IPS-20b (cell line): ENCODE measurements around the gene BARX1.
"Not testable (repeated sequence)": the region's sequence is repeated elsewhere in the genome, so short reads cannot be mapped to it uniquely, and the experiment has no call there.

ENCODE experiments used
- H3K27ac ChIP-seq: one replicate; pipeline ENCODE4 v1.5.1; 2013; ENCODE audit warnings: low read length
- H3K27me3 ChIP-seq: 2 replicates; pipeline ENCODE4 v1.6.1; 2013; ENCODE audit warnings: mild to moderate bottlenecking, low read length, inconsistent platforms; ENCODE audit not compliant: insufficient read depth
- H3K36me3 ChIP-seq: 2 replicates; pipeline ENCODE4 v1.6.1; 2013; ENCODE audit warnings: low read depth, mild to moderate bottlenecking, inconsistent platforms, low read length, moderate library complexity; ENCODE audit not compliant: insufficient read depth
- H3K4me1 ChIP-seq: 2 replicates; pipeline ENCODE4 v1.6.1; 2013; ENCODE audit warnings: mild to moderate bottlenecking, control low read depth, inconsistent platforms, low read length, moderate library complexity; ENCODE audit not compliant: insufficient read depth
- H3K4me3 ChIP-seq: 2 replicates; pipeline ENCODE4 v1.5.1; 2013; ENCODE audit warnings: mild to moderate bottlenecking, low read length, inconsistent platforms
- H3K9ac ChIP-seq: 2 replicates; pipeline ENCODE4 v1.6.1; 2013; ENCODE audit warnings: low read depth, mild to moderate bottlenecking, inconsistent platforms, low read length, moderate library complexity
- H3K9me3 ChIP-seq: 2 replicates; pipeline ENCODE4 v1.6.1; 2013; ENCODE audit warnings: mild to moderate bottlenecking, low read depth, low read length, inconsistent platforms; ENCODE audit not compliant: insufficient read depth

Gene BARX1

DNA sequence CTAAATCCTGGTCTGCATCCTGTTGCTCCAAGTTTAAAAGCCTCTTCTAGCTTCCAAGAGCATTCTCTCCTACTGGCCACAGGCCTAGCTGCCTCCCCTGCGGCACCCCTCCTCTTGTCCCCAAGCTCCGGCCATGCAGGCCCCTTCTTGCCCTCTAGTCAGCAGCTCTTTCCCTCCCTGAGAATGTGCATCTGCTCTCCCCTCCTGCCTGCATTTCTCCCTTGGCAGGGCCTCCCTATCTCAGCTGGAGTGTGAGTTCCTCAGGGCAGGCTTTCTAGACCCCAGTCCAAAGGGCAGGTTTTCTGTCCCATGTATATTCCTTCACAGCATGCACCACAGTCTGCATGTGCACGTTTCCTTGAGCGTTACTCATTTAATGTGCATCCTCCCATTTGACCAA, 24.6 kb upstream of the BARX1 start:
- Histone ChIP-seq H3K9me3 (no peaks in the 10 kb centered on the region), H3K27me3 (no peaks in the 10 kb centered on the region), H3K4me3 (no peak overlapping the region), H3K4me1 (peaks cover 2% of the 10 kb centered on the region; the same call in 1 of the 2 replicates), H3K36me3 (no peaks in the 10 kb centered on the region), H3K27ac (no peak overlapping the region), H3K9ac (no peak overlapping the region)

DNA sequence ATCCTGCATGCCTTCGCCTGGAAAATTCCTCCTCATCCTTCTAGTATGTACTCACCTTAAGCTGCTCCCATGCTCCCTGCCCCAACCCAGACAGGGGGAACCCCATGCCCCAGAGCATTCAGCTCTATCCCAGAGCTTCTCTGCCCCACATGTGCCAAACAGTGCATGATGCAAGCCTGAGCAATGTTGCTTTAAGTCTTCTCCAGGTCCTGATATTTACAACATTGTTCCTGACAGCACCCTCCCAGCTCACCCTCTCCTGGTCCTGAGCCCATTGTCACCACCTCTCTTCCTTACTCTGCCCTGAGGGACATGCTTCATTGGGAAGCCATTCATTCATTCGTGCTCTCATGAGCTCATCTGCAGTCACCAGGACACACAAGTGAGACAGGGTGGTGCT, 23.4 kb upstream of the BARX1 start:
- no peak overlapping the region for H3K27ac ChIP-seq
- no peaks in the 10 kb centered on the region for H3K36me3 ChIP-seq
- no peak overlapping the region for H3K4me3 ChIP-seq
- H3K4me1 ChIP-seq, result no peaks in the 10 kb centered on the region
- H3K27me3 ChIP-seq, result no peaks in the 10 kb centered on the region
- no peak overlapping the region for H3K9ac ChIP-seq
- no peaks in the 10 kb centered on the region for H3K9me3 ChIP-seq

DNA sequence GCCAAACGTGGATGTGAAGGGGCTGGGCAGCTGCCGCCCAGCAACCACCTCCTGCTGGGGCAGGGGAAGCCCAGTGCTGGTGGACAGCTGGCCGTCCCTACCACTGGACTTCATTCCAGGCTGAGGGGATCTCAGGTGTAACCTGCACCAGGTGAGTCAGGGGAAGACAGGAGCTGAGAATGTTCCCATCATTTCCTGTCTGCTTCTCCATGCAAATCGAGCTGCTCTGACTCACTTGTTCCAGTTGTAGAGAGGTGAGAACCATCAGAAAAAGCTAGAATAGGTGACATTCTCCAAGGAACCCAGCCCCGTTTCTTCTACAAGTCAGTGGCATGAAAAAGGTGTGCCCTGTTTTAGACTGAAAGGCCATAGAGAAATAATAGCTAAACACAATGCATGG, 21.8 kb upstream of the BARX1 start:
- H3K36me3 ChIP-seq, result no peaks in the 10 kb centered on the region

DNA sequence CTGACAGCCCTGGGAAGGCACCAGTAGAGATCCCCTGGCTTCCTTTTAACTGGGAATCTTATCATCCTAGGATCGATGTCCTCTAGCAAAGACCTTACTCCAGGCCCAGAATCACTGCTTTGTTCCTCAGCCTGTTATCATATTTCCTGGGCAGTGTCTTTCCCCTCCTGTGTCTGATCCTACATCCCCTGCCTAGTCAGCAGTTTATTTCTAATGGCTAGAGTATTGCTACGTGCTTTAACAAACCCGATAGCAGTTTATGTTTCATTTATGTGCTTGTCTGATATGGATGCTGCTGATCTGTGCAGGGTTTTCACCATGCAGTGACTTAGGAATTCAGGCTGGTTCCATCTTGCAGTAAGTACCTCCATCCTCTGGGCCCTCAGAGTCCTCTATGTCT, 20.9 kb upstream of the BARX1 start:
- Histone ChIP-seq H3K27me3 (no peaks in the 10 kb centered on the region), H3K4me1 (no peaks in the 10 kb centered on the region), H3K4me3 (no peak overlapping the region), H3K36me3 (no peaks in the 10 kb centered on the region), H3K9ac (no peak overlapping the region), H3K27ac (no peak overlapping the region), H3K9me3 (peaks cover 10% of the 10 kb centered on the region; the same call in 1 of the 2 replicates)

More for the DNA sequence above, 21.8 kb upstream of the BARX1 start:
- no peaks in the 10 kb centered on the region for H3K27me3 ChIP-seq
- H3K4me1 ChIP-seq, result no peaks in the 10 kb centered on the region
- no peak overlapping the region for H3K27ac ChIP-seq
- no peak overlapping the region for H3K4me3 ChIP-seq
- H3K9ac ChIP-seq, result no peak overlapping the region
- peaks cover 7% of the 10 kb centered on the region; the same call in 1 of the 2 replicates for H3K9me3 ChIP-seq

DNA sequence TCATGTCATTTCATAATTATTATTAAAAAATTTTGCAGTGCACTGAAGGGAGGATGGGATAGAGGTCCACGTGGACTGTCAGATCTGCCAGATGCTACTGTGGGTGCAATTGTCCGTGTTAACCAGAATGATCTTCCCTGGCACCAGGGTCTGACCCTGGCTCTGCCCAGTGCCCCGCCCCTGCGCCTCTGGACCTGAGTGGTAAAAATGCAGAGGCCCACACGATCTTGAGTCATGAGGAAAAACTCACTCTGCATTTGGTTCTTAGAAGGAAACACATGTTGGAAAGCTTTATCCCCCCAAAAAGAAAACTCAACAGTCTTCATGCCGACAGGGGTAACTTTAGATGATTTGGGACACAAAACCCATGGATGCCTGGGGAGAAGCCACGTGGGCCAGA, 20.1 kb upstream of the BARX1 start:
- Histone ChIP-seq H3K4me3 (no peak overlapping the region), H3K36me3 (no peaks in the 10 kb centered on the region)

DNA sequence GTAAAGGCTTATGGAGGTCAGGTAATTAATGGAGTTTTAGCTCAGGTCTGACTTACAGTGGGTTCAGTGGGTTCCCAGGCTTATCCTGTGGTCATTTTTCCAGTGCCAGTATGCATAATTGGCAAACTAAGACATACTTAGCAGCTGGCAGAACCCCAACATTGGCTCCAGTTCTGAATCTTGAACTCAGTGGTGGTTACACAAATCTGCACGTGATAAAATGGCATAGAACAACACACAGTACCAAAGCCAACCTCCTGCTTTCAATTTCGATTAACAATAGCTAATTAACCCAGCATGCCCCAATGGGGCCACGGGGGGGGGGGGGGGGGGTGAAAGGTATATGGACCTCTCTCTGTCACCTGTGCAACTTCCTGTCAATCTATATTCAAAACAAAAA, 19.0 kb upstream of the BARX1 start:
- H3K27ac ChIP-seq, result no peak overlapping the region
- H3K36me3 ChIP-seq, result no peaks in the 10 kb centered on the region
- H3K4me3 ChIP-seq, result no peak overlapping the region
- no peaks in the 10 kb centered on the region for H3K27me3 ChIP-seq
- no peak overlapping the region for H3K9ac ChIP-seq
- no peaks in the 10 kb centered on the region for H3K4me1 ChIP-seq
- peaks cover 10% of the 10 kb centered on the region; the same call in 1 of the 2 replicates for H3K9me3 ChIP-seq

More for the DNA sequence above, 20.1 kb upstream of the BARX1 start:
- H3K27me3 ChIP-seq, result no peaks in the 10 kb centered on the region
- no peak overlapping the region for H3K9ac ChIP-seq
- peaks cover 10% of the 10 kb centered on the region; the same call in 1 of the 2 replicates for H3K9me3 ChIP-seq
- H3K27ac ChIP-seq, result no peak overlapping the region
- no peaks in the 10 kb centered on the region for H3K4me1 ChIP-seq

DNA sequence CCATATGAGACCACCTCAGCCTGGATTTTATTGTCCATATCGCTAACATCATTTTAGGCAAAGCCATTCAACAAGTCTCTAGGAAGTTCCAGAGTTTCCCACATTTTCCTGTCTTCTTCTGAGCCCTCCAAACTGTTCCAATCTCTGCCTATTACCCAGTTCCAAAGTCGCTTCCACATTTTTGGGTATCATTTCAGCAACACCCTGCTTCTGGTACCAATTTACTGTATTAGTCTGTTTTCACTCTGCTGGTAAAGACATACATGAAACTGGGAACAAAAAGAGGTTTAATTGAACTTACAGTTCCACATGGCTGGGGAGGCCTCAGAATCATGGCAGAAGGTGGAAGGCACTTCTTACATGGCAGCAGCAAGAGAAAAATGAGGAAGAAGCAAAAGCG, 17.5 kb upstream of the BARX1 start:
- H3K9ac ChIP-seq, H3K36me3 ChIP-seq, H3K4me1 ChIP-seq, H3K27ac ChIP-seq, H3K4me3 ChIP-seq, H3K27me3 ChIP-seq, H3K9me3 ChIP-seq: not testable (repeated sequence)

DNA sequence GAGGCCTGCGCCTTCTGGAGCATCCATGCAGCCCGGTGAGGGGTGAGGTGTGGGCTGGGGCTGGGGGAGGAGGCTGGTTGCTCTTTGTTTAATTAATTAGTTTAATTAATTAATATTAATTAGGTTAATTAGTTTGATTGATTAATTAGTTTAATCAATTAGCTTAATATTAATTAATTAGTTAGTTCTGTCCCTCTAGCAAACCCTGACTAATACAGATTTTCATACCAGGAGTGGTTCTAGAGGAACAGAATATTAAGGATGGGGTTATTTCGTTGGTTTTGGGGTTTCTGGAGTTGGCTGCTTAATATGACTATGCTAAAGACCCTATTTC, 14.1 kb upstream of the BARX1 start:
- Histone ChIP-seq H3K36me3 (no peaks in the 10 kb centered on the region), H3K9ac (no peak overlapping the region), H3K4me1 (no peaks in the 10 kb centered on the region), H3K4me3 (no peak overlapping the region), H3K27ac (no peak overlapping the region), H3K27me3 (0 out of 2 replicates have a peak, but pooled peaks cover 9% of the 10 kb centered on the region), H3K9me3 (peaks cover 10% of the 10 kb centered on the region; the same call in 1 of the 2 replicates)

DNA sequence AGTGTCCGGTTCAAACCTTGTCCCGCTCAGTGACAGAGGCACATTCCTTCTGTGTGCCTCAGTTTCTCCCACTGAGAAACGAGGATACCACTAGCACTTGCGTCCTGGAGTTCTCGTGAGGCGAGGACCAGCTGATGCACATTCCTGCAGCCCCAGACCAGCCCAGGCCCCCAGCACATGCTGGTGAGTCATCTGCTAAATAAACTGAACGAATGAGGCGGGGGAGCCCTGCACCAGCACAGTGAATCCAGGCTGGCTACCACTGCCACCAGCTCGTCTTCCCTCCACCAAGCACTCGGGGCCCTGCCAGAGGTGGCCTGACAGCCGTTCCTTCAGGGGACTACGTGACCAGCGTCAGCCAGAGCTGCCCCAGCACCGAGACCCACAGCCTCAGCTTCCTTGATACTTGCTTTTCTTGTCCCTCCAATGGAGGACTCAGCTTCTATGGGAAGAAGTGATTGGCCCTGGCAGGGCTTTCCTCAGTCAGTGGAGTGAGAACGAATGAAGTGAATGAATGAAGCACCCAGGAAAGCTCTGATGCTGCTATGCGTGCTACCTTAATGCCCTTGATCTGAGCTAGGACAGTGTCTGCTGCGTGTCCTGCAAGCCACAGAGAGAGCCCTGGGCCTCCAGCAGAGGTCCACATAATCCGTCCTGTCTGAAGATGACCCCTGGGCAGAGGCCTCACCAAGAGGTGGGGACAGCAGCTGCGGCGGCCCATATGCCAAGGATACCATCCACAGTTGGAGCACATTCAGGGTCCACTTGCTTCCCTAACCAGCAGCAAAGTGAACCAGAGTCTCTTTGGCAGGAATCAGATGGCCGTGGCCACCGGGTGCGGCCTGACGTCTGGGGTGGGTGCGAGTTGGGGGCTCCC, 13.5 kb upstream of the BARX1 start:
- no peak overlapping the region for H3K4me3 ChIP-seq
- no peaks in the 10 kb centered on the region for H3K4me1 ChIP-seq
- no peaks in the 10 kb centered on the region for H3K36me3 ChIP-seq
- no peak overlapping the region for H3K9ac ChIP-seq
- peaks cover 10% of the 10 kb centered on the region; the same call in 1 of the 2 replicates for H3K9me3 ChIP-seq
- peaks cover 10% of the 10 kb centered on the region; the same call in 1 of the 2 replicates for H3K27me3 ChIP-seq
- H3K27ac ChIP-seq, result no peak overlapping the region

DNA sequence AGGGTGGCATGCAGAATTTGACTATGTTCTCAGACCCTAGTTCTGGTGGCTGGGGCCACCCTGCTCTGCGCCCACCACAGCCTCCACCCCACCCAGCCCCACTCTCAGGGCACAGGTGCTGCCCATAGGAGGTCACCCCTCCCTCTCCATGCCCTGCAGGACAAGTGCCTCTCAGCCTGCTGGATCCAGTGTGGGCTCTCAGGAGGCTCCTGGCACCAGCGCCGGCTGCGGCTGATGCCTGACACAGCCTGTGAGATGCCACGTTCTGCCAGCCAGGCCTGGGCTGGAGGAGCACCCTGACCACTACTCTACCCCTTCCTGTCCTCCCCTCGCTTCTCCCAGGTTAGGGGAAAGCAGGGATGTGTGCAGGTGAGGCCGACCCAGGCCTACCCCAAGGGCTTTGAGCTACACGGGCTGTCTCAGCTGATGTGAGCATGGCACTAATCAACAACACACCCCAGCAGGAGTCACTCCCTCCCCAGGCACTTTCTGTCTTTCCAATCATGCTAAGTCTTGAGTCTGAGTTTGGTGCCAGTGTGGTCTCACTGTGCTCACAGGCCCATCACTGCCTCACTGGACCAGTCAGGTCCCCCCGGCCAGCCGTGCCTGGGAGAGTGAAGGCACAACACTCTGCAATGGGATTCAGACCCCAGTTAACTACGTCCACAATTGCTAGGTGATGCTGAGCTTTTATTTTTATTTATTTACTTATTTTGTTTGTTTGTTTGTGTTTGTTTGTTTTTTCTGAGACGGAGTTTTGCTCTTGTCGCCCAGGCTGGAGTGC, 12.1 kb upstream of the BARX1 start:
- no peaks in the 10 kb centered on the region for H3K4me1 ChIP-seq
- H3K27me3 ChIP-seq, result peaks cover 24% of the 10 kb centered on the region
- no peaks in the 10 kb centered on the region for H3K36me3 ChIP-seq
- no peak overlapping the region for H3K27ac ChIP-seq
- H3K9ac ChIP-seq, result no peak overlapping the region
- H3K9me3 ChIP-seq, result peaks cover 5% of the 10 kb centered on the region; the same call in 1 of the 2 replicates
- no peak overlapping the region for H3K4me3 ChIP-seq

DNA sequence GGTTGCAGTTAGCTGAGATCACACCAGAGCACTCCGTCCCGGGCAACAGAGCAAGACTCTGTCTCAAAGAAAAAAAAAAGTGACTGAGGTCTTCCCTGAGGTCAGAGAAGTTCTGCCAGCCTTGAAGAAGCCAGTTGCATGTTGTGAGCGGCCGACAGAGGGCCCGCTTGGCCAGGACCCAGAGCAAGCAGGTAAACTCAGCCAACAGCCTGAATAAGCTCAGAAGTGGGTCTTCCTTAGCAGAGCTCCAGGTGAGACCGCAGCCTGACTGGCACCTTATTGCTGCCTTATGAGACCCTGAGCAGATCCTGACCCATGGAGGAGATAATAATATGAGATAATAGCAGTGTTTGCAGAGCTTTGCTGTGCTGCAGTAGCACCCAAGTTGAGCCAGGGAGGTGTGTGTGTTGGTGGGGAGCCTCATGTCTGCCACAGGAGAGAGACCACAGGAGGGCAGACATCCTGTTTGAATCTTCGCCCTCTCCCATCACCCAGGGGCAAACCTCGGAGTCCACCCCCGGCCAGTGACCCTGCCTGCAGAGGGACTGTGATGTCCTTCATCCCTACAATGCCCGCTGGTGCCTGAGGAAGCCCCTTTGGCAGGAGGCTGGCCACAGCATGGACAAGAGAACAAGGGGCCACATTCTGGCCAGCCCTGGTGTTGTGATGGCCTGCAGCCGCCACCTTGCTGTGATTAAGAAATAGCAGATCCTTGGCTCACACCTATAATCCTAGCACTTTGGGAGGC, 10.8 kb upstream of the BARX1 start:
- Histone ChIP-seq H3K4me1 (no peaks in the 10 kb centered on the region), H3K36me3 (no peaks in the 10 kb centered on the region), H3K9ac (no peak overlapping the region), H3K4me3 (no peak overlapping the region), H3K27ac (no peak overlapping the region), H3K27me3 (peaks cover 36% of the 10 kb centered on the region), H3K9me3 (no peaks in the 10 kb centered on the region)
